NCI-H2029 (cell line): Measurements from ENCODE around the gene NDST1.

Experiments
- DNase-seq: peaks from one replicate; lab custom pipeline; 2025; lab: John Stamatoyannopoulos, UW

Gene NDST1

DNA sequence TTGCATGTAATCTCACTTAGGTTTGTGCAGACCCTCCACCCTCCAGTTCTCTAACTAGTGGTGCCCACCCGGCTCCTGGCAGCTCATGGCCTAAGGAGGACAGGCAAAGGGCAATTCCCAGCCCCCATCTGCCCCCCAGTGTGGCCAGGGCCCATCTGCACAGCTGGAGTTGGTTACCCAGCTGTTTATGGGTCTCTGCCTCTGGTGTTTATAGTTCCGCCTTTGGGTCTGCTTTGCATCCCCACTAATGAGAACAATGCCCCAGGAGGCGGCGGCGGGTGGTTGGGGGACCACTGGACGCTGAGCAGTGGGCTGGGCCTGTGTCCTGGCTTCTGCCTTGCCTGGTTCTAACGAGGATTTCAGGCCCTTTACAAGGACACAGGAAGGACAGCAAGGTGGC, 62.4 kb downstream of the NDST1 start:
- DNase-seq = no peak

DNA sequence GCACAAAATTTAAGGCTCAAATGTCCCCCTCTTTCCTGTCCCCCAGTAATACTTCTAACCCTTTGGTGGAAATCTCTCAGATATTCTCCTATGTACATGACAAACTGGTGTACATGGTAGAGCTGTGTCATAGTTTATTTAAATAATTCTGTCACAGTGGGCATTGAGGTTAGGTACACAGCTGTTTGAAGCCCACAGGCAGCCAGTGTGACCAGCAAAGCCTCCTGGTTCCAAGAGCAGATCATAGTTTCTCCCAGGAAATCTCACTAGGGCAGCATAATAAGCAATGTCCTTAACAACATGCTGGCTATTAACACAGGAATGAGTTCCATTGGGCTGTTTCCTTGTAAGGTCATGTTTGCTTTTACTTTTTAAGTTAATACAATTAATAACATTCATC, 63.9 kb downstream of the NDST1 start:
- no peak for DNase-seq

DNA sequence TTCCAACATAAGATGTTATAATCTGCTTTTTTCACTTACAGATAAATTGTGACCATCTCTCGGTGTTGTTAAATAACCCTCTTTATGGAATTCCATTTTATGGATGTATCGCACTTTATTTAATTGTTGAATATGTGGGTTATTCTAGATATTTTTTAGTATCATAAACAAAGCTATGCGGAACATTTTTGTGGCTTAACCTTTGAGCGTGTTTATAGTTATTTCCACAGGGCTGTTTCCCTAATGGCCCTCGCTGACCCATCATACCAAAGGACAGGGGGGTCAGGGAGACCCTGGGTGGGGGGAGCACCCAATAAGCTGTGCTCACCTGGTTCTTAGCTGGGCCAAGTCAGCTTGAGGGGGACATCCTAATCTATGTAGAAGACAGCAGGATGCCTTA, 65.3 kb downstream of the NDST1 start:
- no peak for DNase-seq

DNA sequence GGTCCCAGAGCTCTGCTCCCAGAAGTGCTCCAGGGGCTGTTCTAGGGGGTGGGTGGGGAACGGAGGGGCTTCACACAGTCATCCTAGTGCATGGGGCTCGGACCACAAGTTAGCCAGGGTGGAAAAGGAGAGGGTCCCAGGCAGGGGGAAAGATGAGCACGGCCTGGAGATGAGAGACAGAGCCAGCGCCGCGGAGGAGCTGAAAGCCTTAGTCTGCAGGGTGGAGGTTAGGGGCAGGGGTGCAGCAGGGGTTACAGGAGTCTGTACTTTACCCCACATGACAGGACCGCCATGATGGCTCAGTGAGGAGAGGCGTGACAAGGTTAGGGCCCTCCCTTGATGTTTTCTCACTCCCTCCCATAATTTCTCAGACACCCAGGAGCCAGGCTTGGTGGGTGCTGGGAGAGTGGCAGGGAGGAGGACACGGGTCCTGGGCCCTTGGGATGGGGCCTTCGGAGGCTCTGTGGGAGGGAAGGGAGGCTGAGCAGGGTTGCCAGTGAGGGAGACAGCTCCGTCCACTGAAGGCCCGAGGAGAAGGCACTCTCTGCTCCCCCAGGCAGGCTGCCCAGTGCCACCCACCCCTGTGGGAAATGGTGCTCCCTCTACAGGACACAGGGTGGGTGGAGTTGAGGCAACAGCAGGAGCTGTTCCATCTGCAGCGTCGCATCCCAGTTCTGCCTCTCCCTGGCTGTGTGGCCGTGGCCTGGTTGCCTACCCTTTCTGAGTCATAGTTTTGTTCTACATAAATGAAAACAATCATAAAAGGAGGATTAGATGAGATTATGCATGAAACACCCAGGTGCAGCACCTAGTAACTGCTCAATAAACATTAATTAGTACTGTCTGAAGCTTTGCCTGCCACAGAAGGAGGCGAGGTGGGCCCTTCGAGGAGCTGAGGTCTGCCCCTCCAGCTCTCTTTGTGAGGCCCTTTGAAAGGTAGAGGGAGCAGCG, 66.2 kb downstream of the NDST1 start:
- no peak for DNase-seq

DNA sequence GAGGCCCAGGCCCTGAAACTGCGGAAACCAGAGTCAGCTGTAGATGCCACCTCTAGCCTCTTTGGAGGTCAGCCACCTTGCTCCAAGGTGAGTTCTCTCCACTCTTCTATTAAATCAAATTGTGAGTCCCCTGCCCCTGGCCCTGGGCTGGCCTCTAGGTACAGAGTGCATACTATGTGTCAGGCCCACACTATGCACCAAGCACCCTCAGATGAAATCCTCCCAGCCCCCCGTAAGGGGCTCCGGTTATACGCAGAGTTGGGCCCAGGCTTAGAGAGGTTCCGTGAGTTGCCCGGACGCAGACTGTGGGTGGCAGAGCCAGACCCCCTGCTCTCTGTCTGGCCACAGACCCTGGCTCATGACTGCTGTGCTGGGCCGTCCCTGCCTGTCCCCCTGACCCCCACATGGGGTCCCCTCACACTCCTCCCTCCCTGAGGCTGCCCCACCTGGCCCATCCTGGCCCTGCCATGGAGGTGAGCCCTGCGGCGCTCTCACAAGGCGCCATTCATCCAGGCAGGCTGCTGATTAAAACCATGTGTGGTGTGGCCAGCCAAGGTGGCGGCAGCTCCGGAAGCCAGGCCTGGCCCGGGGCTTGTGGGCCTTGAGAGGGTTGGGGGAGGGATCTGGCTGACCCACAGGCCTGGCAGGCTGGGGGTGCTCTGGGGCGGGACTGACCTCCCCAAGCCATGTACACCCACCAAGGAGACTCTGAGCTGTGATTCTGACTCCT, 67.1 kb downstream of the NDST1 start:
- no peak for DNase-seq

DNA sequence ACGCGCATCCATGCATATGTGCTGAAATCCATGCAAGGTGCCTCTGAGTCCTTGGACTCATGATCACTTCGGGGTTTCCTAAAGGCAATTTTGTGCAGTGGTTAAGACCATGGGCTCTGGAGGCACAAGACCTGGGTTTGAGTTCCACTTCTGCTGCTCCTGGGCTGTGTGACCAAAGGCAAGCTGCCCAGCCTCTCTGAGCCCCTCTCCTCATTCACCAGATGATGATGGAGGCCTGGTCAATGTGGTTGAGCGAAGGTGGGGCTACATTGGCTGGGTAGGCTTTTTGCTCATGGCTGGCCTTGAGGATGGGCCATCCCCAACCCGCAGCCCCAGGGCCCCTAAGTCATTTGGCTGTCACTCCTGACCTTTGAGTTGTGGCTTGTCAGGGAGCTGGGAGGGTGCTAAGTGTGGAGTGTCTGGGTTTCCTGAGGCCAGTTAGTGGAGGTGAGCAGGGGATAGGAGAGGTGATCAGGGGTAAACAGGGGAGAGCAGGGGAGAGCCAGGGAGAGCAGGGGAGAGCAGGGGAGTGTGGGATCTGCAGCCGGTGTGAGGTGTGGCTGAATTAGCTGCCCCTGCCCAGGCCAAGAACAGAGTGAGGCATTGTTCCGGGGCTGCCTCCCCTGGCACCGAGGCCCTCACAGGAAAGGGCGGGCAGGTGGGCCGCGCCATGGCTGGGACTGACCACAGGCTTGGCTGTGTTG, 68.0 kb downstream of the NDST1 start:
- DNase-seq = no peak

DNA sequence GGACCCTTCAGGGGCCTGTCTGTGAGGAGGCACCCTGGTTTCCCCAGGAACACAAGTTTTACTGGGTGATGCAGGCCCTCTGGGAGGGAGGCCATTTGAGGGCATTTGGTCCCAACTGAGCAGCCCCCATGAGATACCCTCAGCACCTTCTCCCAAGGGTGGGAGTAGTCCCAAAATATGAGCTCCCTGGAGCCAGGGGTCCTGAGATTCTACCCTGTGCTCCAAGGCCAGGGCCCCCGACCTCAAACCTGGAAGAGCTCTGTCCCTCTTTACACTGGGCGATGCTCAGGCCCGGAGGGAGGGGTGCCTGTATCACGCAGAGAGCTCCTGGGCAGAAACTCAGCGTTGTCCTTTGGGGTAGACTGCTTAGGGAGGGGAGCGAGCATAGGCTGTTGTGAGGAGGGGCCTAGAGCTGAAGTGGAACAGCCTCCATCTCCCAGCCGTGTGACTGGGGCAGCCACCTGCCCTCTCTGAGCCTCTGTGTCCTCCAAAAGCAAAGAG, 68.6 kb downstream of the NDST1 start:
- DNase-seq = no peak

DNA sequence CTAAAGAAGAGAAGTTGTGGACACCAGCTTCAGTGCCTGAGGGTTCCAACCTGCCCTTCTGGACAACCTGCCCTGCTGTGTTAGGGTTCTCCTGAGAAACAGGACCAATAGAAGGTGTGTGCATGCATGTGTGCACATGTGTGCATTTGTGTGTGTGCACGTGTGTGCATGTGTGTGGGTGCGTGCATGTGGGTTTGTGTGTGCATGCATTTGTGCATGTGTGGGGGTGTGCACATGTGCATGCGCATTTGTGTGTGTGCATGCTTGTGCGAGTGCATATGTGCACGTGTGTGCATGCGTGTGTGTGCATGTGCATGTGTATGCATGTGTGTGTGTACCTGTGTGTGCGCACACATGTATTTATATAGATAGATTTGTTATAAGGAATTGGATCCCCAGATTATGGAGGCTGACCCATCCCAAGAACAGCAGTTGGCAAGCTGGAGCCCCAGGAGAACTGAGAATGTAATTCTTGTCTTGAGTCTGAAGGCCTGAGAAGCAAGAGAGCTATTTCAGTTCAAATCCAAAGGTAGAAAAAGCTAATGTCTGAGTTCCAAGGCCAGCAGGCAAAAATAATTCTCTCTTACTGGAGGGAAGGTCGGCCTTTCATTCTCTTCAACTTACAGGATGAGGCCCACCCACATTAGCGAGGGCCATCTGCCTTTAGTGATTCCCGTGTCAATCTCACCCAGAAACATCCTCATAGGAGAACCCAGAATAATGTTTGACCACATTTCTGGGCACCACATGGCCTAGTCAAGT, 69.6 kb downstream of the NDST1 start:
- no peak for DNase-seq

DNA sequence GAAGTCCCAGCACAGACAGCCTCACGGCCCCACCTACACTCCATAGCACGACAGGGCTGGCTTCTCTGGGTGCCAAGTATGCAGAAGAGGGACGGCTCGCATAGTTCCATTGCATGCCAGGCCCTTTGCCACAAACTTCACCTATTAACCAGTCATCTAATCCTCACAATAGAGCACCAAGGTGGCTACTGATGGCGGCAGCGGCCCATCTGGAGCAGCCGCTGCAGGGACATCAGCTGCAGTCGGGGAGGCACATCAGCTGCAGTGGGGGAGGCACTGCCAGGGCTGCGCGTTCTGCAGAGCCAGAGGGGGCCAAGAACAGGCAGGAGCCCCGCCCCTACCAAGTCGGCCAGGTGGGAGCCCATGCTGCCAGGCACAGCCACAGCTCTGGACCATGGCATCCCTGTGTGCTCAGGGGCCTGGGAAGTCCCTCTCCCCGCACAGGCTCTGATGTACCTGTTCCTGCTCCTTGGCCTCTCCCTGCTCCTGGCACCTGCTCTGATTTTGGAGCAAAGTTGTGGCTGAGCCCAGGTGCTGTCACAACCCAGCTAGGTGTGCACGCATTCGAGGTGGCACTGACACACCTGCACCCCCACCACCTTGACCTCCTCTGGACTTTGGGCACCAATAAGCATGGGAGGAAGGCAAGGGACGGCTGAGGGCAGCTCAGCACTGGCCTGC, 71.0 kb downstream of the NDST1 start:
- no peak for DNase-seq

DNA sequence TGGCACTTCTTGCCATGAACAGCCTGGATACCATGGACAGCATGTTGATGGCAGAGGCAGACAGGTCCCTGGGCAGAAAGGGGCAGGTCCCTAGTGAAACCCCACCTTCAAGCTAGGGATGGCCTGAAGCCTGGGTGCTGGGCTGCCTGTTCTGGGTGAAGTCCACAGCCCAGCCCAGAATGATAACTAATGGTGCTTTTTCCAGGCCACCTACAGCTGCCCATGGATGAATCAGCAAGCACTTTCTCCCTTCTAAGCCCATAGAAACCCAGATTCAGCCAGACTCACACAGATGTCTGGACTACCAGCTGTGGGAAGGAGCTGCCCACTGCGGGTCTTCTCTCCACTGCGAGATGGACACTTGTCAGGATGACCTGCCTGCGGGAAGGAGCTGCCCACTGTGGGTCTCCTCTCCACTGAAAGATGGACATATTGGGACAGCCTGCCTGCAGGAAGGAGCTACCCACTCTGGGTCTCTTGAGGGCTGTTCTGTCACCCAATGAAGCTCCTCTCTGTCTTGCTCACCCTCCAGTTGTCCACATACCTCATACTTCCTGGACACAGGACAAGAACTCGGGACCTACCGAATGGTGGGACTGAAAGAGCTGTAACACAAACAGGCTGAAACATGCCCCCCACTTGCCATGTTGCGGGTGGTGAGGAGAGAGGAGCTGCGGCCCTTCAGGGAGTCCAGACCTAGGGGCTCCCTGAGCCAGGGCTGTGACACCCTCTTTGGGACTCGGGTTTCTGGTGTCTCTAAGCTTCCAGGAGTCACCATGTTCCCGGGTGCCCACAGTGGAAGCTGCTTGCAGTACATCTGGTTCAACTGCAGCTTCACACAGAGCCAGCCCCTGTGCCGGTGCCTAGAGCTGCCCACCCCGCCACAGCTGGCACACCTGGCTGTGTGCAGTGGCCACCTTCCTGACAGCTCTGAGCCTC, 71.8 kb downstream of the NDST1 start:
- no peak for DNase-seq

DNA sequence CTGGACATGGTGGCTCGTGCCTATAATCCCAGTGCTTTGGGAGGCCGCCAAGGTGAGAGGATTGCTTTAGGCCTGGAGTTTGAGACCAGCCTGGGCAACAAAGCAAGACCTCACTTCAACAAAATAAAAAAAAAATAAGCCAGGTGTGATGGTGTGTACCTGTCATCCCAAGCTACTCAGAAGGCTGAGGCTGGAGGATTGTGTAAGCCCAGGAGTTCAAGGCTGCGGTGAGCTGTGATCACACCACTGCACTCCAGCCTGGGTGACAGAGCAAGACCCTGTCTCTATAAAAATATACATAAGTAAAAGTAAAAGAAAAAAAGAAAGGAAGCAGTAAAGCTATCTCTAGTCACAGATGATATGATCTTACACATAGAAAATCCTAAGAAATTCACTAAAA, 73.0 kb downstream of the NDST1 start:
- DNase-seq = no peak

DNA sequence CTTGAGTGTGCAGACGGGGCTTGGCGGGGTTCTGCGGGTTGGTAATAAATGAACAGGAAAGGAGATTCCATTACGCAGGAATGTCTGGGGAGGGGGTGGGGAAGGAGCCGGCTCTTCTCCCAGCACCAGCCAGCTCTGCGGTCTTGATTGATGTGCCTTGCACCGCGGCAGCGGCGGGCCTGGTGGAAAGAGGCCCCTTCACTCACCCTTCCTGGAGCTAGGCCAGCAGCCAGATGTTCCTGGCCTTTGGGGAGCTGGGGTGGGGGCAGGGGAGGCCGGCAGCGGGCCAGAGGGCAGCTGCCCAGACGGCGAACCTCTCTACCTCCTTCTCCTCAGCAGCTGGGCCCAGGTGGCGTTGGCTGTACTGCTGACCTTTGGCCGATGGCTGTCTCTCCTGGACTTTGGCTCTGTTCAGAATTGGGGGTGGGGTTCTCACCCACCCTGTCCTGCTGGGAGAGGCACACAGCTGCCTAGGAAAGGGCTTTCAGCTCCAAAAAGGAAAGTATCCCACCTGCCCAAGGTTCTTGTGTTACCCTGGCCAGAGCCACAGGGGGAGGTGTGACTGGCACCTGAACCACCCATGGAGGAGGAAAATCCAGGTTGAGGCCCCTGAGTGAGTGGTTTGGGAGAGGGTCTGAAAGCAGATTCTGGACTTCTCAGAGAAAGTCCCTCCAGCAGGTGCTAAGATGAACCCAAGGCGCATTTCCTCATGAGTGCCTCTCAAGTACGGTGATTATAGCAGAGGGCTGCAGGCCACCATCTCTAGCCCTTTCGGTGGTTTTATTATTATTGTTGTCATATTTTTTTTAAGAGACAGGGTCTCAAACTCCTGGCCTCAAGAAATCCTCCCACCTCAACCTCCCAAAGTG, 74.5 kb downstream of the NDST1 start:
- no peak for DNase-seq

DNA sequence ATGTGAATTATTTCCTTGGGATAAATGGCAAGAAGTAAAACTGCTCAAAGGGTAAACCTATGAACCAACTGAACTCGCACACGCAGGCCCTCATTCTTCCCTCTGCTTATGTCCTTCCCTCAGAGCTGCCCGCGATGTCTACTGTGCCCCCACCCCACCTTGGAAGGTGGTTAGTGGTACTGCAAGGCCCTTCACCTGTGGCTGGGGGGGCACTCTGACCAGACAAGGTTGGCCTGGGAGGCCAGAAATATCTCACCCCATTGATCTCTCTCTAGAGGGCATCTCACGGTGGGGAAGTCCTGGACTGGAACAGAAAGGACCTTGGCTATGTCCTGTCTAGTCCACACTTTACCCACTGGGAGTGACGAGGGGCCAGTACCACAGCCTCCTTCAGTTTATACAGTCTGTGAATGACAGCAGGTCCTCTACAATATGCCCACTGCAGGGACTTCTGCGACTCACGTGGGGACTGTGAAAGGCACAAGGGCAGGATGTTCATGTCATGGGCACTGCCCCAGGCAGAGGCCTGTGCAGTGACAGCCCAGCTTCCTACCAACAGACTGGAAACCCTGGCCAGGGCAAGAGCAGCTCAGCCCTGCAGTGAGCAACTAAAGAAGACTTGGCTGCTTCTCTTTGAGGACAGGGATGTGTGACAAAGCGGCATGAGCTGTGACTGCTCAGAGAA, 75.8 kb downstream of the NDST1 start:
- no peak for DNase-seq

DNA sequence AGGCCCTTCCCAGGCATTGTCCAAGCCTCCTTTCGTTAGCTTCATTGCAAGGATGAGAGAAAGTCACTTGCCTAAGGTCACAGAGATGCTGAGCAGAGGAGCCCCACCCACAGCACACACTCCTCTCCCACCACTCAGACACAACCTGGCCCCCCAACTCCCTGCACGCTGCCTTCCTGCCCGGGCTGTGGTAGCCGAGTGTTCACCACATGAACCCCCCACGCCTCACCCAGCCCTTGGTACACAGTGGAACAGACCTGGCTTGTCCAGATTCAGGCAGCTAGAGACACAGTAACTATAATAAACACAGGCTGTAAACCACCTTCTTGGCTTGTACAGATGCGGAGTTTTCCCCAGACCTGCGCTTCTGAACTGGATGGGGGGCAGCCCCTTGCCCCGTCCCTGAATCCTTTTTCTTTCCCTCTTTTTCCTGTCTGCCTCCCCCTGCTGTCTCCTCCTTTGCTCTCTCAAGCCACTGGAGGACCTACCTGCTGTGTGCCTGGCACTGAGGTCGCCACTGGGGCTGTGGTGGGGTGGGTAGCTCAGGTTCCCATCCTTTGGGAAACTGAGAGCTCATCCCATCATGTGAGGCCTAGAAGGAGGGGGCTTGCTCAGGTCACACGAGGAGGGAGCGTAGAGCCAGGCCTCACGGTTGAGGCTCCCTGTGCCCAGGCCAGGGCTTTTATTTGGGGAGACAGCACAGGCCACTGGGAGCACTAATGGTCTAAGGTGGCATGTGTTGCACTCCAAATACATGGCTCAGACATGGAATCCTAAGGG, 76.8 kb downstream of the NDST1 start:
- DNase-seq = no peak

DNA sequence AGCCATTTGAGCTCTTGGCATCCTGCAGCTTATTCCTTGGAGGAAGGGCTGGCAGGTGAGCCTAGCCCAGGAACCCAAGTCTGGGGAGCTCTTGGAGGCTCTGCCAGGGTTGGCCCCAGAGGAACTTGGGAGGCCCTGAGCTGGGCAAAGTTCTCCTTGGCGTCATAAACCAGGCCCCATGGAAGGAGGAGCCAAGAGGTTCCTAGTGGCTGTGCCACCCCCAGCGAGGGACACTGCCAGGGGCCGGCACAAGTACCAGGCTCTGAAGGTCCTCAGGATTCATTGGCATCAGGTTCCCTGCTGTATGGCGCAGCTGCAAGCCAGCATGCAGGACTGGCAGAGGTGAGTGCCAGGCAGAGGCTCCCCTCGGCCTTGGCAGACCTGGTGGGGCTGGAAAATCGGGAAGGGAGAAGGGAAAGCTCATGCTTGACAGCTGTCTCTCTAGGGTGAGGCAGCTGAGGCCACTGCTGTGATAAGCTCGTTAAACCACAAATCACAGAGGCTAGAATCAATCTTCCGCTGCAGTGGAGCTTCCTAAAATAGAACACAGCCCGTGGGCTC, 77.9 kb downstream of the NDST1 start:
- no peak for DNase-seq

DNA sequence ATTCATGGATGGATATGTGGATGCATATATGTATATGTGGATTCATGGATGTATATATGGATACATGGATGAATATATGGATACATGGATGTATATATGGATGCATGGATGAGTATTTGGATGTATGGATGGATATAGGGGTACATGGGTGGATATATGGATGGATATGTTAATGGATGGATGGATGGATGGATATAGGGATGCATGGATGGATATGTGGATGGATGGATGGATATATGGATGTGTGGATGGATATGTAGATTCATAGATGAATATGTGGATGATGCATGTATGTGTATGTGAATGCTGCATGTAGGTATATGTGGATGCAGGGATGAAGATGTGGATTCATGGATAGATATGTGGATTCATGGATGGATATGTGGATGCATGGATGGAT, 79.1 kb downstream of the NDST1 start:
- no peak for DNase-seq

DNA sequence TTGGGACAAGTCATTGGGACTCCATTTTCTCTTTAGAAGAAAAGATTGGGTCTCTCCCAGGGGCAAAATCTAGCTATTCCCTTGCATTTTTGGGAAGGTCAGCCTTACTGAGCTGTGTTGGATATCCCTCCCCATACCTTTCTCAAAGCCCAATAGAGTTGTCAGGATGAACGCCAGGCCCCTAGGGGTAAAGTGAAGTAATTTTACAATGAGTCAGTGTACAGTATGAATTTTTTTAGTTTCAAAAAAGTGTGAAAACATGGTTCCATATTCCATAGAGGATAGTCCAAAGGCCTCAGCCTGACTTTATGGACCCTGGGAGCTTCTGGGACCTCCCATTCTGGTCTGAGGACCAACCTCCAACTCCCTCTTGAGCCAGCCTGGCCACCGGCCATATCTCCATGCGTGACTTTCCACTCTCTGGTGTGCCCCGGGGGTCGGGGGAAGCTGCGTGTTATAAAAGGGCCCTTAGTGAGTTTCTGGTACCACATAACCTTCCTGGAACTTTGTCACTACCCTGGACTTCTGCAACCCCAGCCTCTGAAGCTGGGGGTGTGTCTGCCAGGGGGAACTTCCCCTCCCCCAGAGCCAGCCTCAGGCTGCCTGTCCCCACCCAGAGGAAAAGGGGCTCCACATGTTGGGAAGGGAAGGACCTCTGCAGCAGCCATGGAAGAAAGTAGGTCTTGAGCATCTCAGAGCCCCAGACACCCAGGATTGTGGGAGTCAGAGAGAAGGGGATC, 80.1 kb downstream of the NDST1 start:
- DNase-seq = no peak
